HEK293 (cell line): ENCODE data around the gene CDH24.

Source experiments
- CTCF ChIA-PET: fragments of 350-600 bp; formaldehyde crosslinking; extraction: SDS; loops from one replicate; lab custom pipeline; 2021; ENCODE audit warnings: antibody characterized with exemption; lab: Yijun Ruan, JAX
- POLR2A ChIA-PET: fragments of 300-600 bp; formaldehyde crosslinking; extraction: SDS; loops from one replicate; lab custom pipeline; 2020; ENCODE audit warnings: antibody characterized with exemption, inconsistent platforms; lab: Yijun Ruan, JAX
- H3K27ac ChIP-seq: fragments of 200-500 bp; sonication (Bioruptor generic); 2 replicates; pipeline ENCODE4 v1.5.1; 2014; ENCODE audit warnings: low read depth, low read length, control low read depth, inconsistent platforms; ENCODE audit errors: extremely low read depth
- H3K36me3 ChIP-seq, 2 experiments: fragments of 200-500 bp in 1 of 2; sonication (Bioruptor generic) in 1 of 2; 1 replicate in 1 of 2; 2 replicates in 1 of 2; pipeline ENCODE4 v1.5.1; 2014 to 2017; ENCODE audit warnings: inconsistent platforms in 2 of 2, low read length in 2 of 2; ENCODE audit not compliant: control insufficient read depth in 2 of 2, insufficient read depth in 1 of 2
- H3K4me1 ChIP-seq: fragments of 200-500 bp; sonication (Bioruptor generic); 2 replicates; pipeline ENCODE4 v1.5.1; 2014; ENCODE audit warnings: mild to moderate bottlenecking, low read length, inconsistent platforms; ENCODE audit not compliant: control insufficient read depth, insufficient read depth
- H3K4me3 ChIP-seq: 2 replicates; pipeline ENCODE4 v1.5.1; 2011; ENCODE audit warnings: low read depth, mild to moderate bottlenecking, control low read depth, low read length, moderate library complexity
- H3K9me3 ChIP-seq: fragments of 200-500 bp; sonication (Bioruptor generic); 2 replicates; pipeline ENCODE4 v1.5.1; 2014; ENCODE audit warnings: low read depth, low read length, inconsistent platforms; ENCODE audit not compliant: control insufficient read depth, insufficient read depth
- BCL11B ChIP-seq: fragments of 450-650 bp; formaldehyde crosslinking; IDR thresholded peaks from 2 replicates; pipeline ENCODE4 v1.5.1; 2016; ENCODE audit warnings: low read depth, missing biosample characterization, missing genetic modification characterization
- HOXA7 ChIP-seq: sonication (generic); formaldehyde crosslinking; IDR thresholded peaks from 2 replicates; pipeline ENCODE4 v1.8.1; 2022; ENCODE audit warnings: missing genetic modification reagents, borderline replicate concordance
- HOXC10 ChIP-seq: sonication (generic); formaldehyde crosslinking; IDR thresholded peaks from 2 replicates; pipeline ENCODE4 v1.8.1; 2023; ENCODE audit warnings: mild to moderate bottlenecking, missing genetic modification reagents
- HOXD13 ChIP-seq: sonication (generic); formaldehyde crosslinking; IDR thresholded peaks from 2 replicates; pipeline ENCODE4 v1.8.0; 2022; ENCODE audit warnings: missing genetic modification reagents, borderline replicate concordance
- OSR2 ChIP-seq: fragments of 450-650 bp; formaldehyde crosslinking; IDR thresholded peaks from 2 replicates; pipeline ENCODE4 v1.5.1; 2016; ENCODE audit warnings: missing biosample characterization, missing genetic modification characterization
- REPIN1 ChIP-seq: fragments of 450-650 bp; formaldehyde crosslinking; IDR thresholded peaks from 2 replicates; pipeline ENCODE4 v1.5.1; 2017; ENCODE audit warnings: missing biosample characterization, missing genetic modification characterization, low read depth
- SP2 ChIP-seq: fragments of 450-650 bp; formaldehyde crosslinking; IDR thresholded peaks from 2 replicates; pipeline ENCODE4 v1.5.1; 2016; ENCODE audit warnings: missing biosample characterization, missing genetic modification characterization
- WT1 ChIP-seq: fragments of 450-650 bp; formaldehyde crosslinking; IDR thresholded peaks from 2 replicates; pipeline ENCODE4 v1.5.1; 2016; ENCODE audit warnings: missing biosample characterization, missing genetic modification characterization
- ZBTB20 ChIP-seq: fragments of 450-650 bp; formaldehyde crosslinking; IDR thresholded peaks from 2 replicates; pipeline ENCODE4 v1.5.1; 2016; ENCODE audit warnings: missing biosample characterization, missing genetic modification characterization
- ZFHX2 ChIP-seq: fragments of 450-650 bp; formaldehyde crosslinking; conservative IDR thresholded peaks from 2 replicates; pipeline ENCODE4 v1.5.1; 2016; ENCODE audit warnings: missing biosample characterization, missing genetic modification characterization
- ZFP69B ChIP-seq: fragments of 450-650 bp; formaldehyde crosslinking; IDR thresholded peaks from 2 replicates; pipeline ENCODE4 v1.5.1; 2016; ENCODE audit warnings: missing biosample characterization, missing genetic modification characterization
- ZNF175 ChIP-seq: fragments of 450-650 bp; formaldehyde crosslinking; IDR thresholded peaks from 2 replicates; pipeline ENCODE4 v1.5.1; 2016; ENCODE audit warnings: missing biosample characterization, missing genetic modification characterization
- ZNF184 ChIP-seq: fragments of 450-650 bp; IDR thresholded peaks from 2 replicates; pipeline ENCODE4 v1.5.1; 2018; ENCODE audit warnings: missing biosample characterization, mild to moderate bottlenecking, missing genetic modification characterization
- ZNF202 ChIP-seq: fragments of 450-650 bp; formaldehyde crosslinking; IDR thresholded peaks from 2 replicates; pipeline ENCODE4 v1.5.1; 2016; ENCODE audit warnings: missing biosample characterization, missing genetic modification characterization, borderline replicate concordance
- ZNF266 ChIP-seq: fragments of 450-650 bp; formaldehyde crosslinking; IDR thresholded peaks from 2 replicates; pipeline ENCODE4 v1.5.1; 2016; ENCODE audit warnings: missing biosample characterization, missing genetic modification characterization, low read depth
- ZNF354C ChIP-seq: fragments of 450-650 bp; formaldehyde crosslinking; IDR thresholded peaks from 2 replicates; pipeline ENCODE4 v1.5.1; 2016; ENCODE audit warnings: missing biosample characterization, missing genetic modification characterization, low read depth, borderline replicate concordance
- ZNF366 ChIP-seq: fragments of 450-650 bp; formaldehyde crosslinking; conservative IDR thresholded peaks from 2 replicates; pipeline ENCODE4 v1.5.1; 2016; ENCODE audit warnings: missing biosample characterization, missing genetic modification characterization
- ZNF391 ChIP-seq: fragments of 450-650 bp; formaldehyde crosslinking; IDR thresholded peaks from 2 replicates; pipeline ENCODE4 v1.5.1; 2016; ENCODE audit warnings: low read depth, missing biosample characterization, missing genetic modification characterization, borderline replicate concordance
- ZNF426 ChIP-seq: fragments of 450-650 bp; formaldehyde crosslinking; IDR thresholded peaks from 2 replicates; pipeline ENCODE4 v1.5.1; 2017; ENCODE audit warnings: missing biosample characterization, missing genetic modification characterization, mild to moderate bottlenecking, inconsistent platforms, moderate library complexity
- ZNF600 ChIP-seq: fragments of 450-650 bp; formaldehyde crosslinking; IDR thresholded peaks from 2 replicates; pipeline ENCODE4 v1.5.1; 2016; ENCODE audit warnings: missing biosample characterization, missing genetic modification characterization
- ZNF629 ChIP-seq: fragments of 450-650 bp; formaldehyde crosslinking; IDR thresholded peaks from 2 replicates; pipeline ENCODE4 v1.5.1; 2017; ENCODE audit warnings: missing biosample characterization, missing genetic modification characterization
- ZNF654 ChIP-seq: fragments of 450-650 bp; formaldehyde crosslinking; IDR thresholded peaks from 2 replicates; pipeline ENCODE4 v1.5.1; 2016; ENCODE audit warnings: low read depth, missing biosample characterization, missing genetic modification characterization
- ZNF677 ChIP-seq: fragments of 450-650 bp; IDR thresholded peaks from 2 replicates; pipeline ENCODE4 v1.5.0; 2018; ENCODE audit warnings: missing biosample characterization, mild to moderate bottlenecking, missing genetic modification characterization, moderate library complexity
- ZXDB ChIP-seq: fragments of 450-650 bp; formaldehyde crosslinking; IDR thresholded peaks from 2 replicates; pipeline ENCODE4 v1.5.1; 2016; ENCODE audit warnings: missing biosample characterization, missing genetic modification characterization
- TF ChIP-seq, protein P1 (sequence below): fragments of 450-650 bp; formaldehyde crosslinking; IDR thresholded peaks from 2 replicates; pipeline ENCODE4 v1.5.1; 2017; ENCODE audit warnings: missing biosample characterization, missing genetic modification characterization
- TF ChIP-seq, protein P2 (sequence below): fragments of 450-650 bp; formaldehyde crosslinking; IDR thresholded peaks from 2 replicates; pipeline ENCODE4 v1.5.1; 2016; ENCODE audit warnings: missing biosample characterization, missing genetic modification characterization
- TF ChIP-seq, protein P3 (sequence below): fragments of 450-650 bp; formaldehyde crosslinking; conservative IDR thresholded peaks from 2 replicates; pipeline ENCODE4 v1.5.1; 2016; ENCODE audit warnings: low read depth, missing biosample characterization, missing genetic modification characterization

The CDH24 gene

DNA sequence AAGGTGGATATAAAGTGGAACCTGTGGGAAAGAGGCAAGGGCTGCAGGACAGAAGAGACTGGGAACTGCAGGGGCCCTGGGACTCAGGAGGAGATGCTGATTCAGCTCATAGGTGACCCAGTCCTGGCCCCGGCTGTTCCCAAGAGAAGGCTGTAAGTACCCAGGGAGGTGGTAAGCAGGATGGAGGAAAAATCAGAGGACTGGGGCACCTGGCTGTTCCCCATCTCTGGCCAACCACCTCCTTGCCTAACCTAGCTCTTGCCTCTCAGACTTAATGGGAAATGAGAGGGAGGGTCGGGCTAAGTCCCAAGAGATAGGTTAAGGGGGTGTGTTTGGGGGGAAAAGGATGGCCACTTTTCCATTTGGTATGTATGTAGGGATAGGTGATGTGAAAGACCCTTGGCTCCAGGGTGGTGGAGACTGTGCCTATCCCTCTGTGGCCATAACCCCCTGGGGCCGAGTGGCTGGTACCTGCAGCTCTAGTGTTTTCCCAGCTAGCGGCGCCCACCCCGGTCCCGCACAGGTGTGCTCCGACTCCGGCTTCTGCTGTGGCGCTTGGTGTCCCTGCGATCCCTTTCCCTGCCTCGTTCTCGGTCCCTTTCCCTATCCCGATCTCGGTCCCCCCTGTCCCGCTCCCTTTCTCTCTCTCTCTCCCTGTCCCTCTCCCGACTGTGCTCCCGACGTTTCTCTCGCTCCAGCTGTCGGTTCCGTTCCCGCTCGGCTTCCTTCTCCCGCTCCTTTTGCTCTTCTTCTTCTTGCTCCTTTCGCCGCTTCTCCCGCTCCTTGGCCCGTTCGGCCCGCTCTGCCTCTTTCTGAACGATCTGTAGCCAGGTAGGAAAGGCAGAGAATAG, 1.6 kb upstream of the CDH24 start (continued):
- no peak for TF ChIP-seq ZFP69B (tag by site-specific recombination)
- no peak for TF ChIP-seq ZNF175 (tag by site-specific recombination)
- peak; percentile 80 for TF ChIP-seq ZNF202 (tag by site-specific recombination)
- TF ChIP-seq ZNF677 (tag by site-specific recombination) = no peak
- TF ChIP-seq ZNF600 (tag by site-specific recombination) = peak; percentile 88; the same call in 1 of the 2 replicates
- TF ChIP-seq ZNF354C = no peak
- TF ChIP-seq REPIN1 (tag by site-specific recombination) = no peak
- TF ChIP-seq, protein P1, sequence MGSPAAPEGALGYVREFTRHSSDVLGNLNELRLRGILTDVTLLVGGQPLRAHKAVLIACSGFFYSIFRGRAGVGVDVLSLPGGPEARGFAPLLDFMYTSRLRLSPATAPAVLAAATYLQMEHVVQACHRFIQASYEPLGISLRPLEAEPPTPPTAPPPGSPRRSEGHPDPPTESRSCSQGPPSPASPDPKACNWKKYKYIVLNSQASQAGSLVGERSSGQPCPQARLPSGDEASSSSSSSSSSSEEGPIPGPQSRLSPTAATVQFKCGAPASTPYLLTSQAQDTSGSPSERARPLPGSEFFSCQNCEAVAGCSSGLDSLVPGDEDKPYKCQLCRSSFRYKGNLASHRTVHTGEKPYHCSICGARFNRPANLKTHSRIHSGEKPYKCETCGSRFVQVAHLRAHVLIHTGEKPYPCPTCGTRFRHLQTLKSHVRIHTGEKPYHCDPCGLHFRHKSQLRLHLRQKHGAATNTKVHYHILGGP (tag by site-specific recombination) = no peak
- no peak for TF ChIP-seq HOXC10 (CRISPR knock-in tag)
- no peak for TF ChIP-seq ZXDB
- peak; percentile 60 for TF ChIP-seq ZNF366
- no peak for TF ChIP-seq ZNF426
- TF ChIP-seq ZBTB20 (tag by site-specific recombination) = peak; percentile 55
- no peak for TF ChIP-seq HOXD13 (CRISPR knock-in tag)
- no peak for TF ChIP-seq BCL11B (tag by site-specific recombination)
- no peak for TF ChIP-seq ZNF629

DNA sequence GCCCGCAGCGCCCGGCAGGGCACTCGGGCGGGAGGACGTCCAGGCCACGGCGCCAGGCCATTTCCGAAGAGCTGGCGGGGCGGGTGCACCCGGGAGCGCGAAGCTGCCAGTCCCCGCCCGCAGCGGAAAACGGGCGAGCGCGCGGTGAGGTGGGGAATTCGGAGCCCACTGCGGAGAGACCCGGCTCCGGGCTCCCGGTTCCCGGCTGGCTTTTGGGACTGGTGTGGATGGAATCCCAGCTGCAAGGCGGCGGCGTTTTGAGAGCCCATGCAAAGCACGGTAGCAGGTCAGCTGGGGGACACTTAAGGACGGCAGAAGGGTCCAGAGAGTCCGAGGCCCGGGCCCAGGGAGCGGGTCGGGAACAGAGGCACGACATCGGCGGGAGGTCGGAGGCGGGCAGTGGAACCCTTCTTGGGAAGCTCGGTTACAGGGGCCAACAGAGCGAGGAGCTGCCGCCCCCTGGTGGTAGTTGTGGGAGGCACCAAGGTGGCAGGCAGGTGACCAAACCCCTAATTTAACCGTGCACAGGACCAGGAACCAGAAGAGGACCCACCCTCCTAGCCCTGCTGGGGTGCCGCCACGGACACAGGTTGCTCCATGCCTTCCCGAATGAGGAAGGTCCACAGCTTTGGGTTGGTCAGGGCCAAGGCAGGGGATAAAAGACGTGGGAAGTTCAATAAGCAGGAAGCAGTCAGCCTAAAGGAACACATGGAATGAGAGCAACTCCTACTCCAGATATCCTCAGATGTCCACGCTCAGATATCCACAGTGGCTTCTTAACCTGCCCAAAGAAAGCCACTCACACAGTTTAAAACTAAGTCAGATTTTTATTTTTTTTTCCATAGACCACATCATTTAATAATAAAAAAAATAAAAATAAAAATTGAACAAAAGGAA, 685 bp upstream of the CDH24 start:
- POLR2A ChIA-PET = interaction anchor here (0.6 to 2.9 kb wide), 19 partner anchors 8 to 128 kb away, joined by 3 to 33 read pairs (median 9); partner anchors contain the start of genes ACIN1, AJUBA, C14orf119 and HAUS4
- H3K4me3 ChIP-seq = peak overlapping the region; percentile 65
- CTCF ChIA-PET = interaction anchor here (0.6 to 16.2 kb wide), 29 partner anchors 9 to 735 kb away, joined by 3 to 469 read pairs (median 4); partner anchors contain the start of genes AJUBA, CIROP and HAUS4
- peak overlapping the region; percentile 73 for H3K27ac ChIP-seq
- H3K9me3 ChIP-seq = no peaks in the 10 kb centered on the region
- H3K36me3 ChIP-seq = peaks cover 26 to 64% of the 10 kb centered on the region in 2 experiments
- H3K4me1 ChIP-seq = peaks cover 4% of the 10 kb centered on the region; the same call in 1 of the 2 replicates
- TF ChIP-seq ZNF391 (tag by site-specific recombination) = 0 out of 2 replicates have a peak, but pooled peaks have one; percentile 68
- TF ChIP-seq SP2 (tag by site-specific recombination) = peak; percentile 67
- TF ChIP-seq WT1 (tag by site-specific recombination) = 0 out of 2 replicates have a peak, but pooled peaks have one; percentile 14
- TF ChIP-seq OSR2 (tag by site-specific recombination) = peak; percentile 70
- TF ChIP-seq ZFHX2 = 0 out of 2 replicates have a peak, but pooled peaks have one; percentile 37
- TF ChIP-seq, protein P2, sequence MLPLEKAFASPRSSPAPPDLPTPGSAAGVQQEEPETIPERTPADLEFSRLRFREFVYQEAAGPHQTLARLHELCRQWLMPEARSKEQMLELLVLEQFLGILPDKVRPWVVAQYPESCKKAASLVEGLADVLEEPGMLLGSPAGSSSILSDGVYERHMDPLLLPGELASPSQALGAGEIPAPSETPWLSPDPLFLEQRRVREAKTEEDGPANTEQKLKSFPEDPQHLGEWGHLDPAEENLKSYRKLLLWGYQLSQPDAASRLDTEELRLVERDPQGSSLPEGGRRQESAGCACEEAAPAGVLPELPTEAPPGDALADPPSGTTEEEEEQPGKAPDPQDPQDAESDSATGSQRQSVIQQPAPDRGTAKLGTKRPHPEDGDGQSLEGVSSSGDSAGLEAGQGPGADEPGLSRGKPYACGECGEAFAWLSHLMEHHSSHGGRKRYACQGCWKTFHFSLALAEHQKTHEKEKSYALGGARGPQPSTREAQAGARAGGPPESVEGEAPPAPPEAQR (tag by site-specific recombination) = no peak
- TF ChIP-seq ZNF654 (tag by site-specific recombination) = peak; percentile 63
- TF ChIP-seq, protein P3, sequence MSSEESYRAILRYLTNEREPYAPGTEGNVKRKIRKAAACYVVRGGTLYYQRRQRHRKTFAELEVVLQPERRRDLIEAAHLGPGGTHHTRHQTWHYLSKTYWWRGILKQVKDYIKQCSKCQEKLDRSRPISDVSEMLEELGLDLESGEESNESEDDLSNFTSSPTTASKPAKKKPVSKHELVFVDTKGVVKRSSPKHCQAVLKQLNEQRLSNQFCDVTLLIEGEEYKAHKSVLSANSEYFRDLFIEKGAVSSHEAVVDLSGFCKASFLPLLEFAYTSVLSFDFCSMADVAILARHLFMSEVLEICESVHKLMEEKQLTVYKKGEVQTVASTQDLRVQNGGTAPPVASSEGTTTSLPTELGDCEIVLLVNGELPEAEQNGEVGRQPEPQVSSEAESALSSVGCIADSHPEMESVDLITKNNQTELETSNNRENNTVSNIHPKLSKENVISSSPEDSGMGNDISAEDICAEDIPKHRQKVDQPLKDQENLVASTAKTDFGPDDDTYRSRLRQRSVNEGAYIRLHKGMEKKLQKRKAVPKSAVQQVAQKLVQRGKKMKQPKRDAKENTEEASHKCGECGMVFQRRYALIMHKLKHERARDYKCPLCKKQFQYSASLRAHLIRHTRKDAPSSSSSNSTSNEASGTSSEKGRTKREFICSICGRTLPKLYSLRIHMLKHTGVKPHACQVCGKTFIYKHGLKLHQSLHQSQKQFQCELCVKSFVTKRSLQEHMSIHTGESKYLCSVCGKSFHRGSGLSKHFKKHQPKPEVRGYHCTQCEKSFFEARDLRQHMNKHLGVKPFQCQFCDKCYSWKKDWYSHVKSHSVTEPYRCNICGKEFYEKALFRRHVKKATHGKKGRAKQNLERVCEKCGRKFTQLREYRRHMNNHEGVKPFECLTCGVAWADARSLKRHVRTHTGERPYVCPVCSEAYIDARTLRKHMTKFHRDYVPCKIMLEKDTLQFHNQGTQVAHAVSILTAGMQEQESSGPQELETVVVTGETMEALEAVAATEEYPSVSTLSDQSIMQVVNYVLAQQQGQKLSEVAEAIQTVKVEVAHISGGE (tag by site-specific recombination) = peak; percentile 34; the same call in 1 of the 2 replicates
- TF ChIP-seq ZNF184 = no peak; the same call in 1 of the 2 replicates
- no peak for TF ChIP-seq HOXA7 (CRISPR knock-in tag)
- no peak for TF ChIP-seq ZNF266
